Astrocyte (in vitro differentiated cells and primary cell): ENCODE results near the gene DUSP28. TPM values are rescaled to one million over a fixed set of nuclear protein-coding genes. Genes with fewer than 3 reads are reported as not detected.

ENCODE experiments used
- DNase-seq: peaks from one replicate; pipeline ENCODE4 v3.0.0-alpha.2; 2010; ENCODE audit warnings: low read depth
- FAIRE-seq: peaks from 2 replicates; lab custom pipeline; 2011; peaks lifted over from hg19 to GRCh38; lab: Jason Lieb, UNC
- H2AFZ ChIP-seq: 2 replicates; pipeline ENCODE4 v1.6.0; 2012; ENCODE audit warnings: low read depth, low read length, inconsistent platforms
- H3K27ac ChIP-seq: 2 replicates; pipeline ENCODE4 v1.5.1; 2011; ENCODE audit warnings: low read depth, low read length, inconsistent platforms
- H3K27me3 ChIP-seq: 2 replicates; pipeline ENCODE4 v1.6.0; 2011; ENCODE audit warnings: low read length, inconsistent platforms; ENCODE audit not compliant: insufficient read depth
- H3K36me3 ChIP-seq: 2 replicates; pipeline ENCODE4 v1.5.1; 2011; ENCODE audit warnings: low read length, inconsistent platforms; ENCODE audit not compliant: insufficient read depth
- H3K4me1 ChIP-seq: 2 replicates; pipeline ENCODE4 v1.5.1; 2011; ENCODE audit warnings: low read length, inconsistent platforms; ENCODE audit not compliant: insufficient read depth
- H3K4me2 ChIP-seq: 2 replicates; pipeline ENCODE4 v1.6.0; 2012; ENCODE audit warnings: low read length, inconsistent platforms
- H3K4me3 ChIP-seq: 2 replicates; pipeline ENCODE4 v1.5.1; 2011; ENCODE audit warnings: low read depth, mild to moderate bottlenecking, low read length, inconsistent platforms; ENCODE audit not compliant: insufficient read depth
- H3K79me2 ChIP-seq: 2 replicates; pipeline ENCODE4 v1.6.0; 2012; ENCODE audit warnings: mild to moderate bottlenecking, low read length, inconsistent platforms; ENCODE audit not compliant: insufficient read depth
- H3K9ac ChIP-seq: 2 replicates; pipeline ENCODE4 v1.6.0; 2012; ENCODE audit warnings: mild to moderate bottlenecking, low read length, inconsistent platforms
- H3K9me3 ChIP-seq: 2 replicates; pipeline ENCODE4 v1.5.1; 2012; ENCODE audit warnings: low read depth, mild to moderate bottlenecking, low read length, inconsistent platforms; ENCODE audit not compliant: insufficient read depth
- H4K20me1 ChIP-seq: 2 replicates; pipeline ENCODE4 v1.6.0; 2012; ENCODE audit warnings: low read length, inconsistent platforms; ENCODE audit not compliant: insufficient read depth
- H3K27ac Mint-ChIP-seq: one replicate; pipeline ENCODE4 v1.8.0; 2021; ENCODE audit warnings: mild to moderate bottlenecking, mixed read lengths; ENCODE audit not compliant: unreplicated experiment
- H3K27me3 Mint-ChIP-seq: one replicate; pipeline ENCODE4 v1.8.0; 2021; ENCODE audit warnings: low read depth, mixed read lengths; ENCODE audit not compliant: unreplicated experiment
- H3K36me3 Mint-ChIP-seq: one replicate; pipeline ENCODE4 v1.8.0; 2021; ENCODE audit warnings: low read depth, mixed read lengths; ENCODE audit not compliant: unreplicated experiment
- H3K4me1 Mint-ChIP-seq: one replicate; pipeline ENCODE4 v1.8.0; 2021; ENCODE audit warnings: low read depth, mixed read lengths; ENCODE audit not compliant: unreplicated experiment
- H3K4me3 Mint-ChIP-seq: one replicate; pipeline ENCODE4 v1.8.0; 2021; ENCODE audit warnings: mild to moderate bottlenecking, moderate library complexity, mixed read lengths; ENCODE audit not compliant: unreplicated experiment
- H3K9me3 Mint-ChIP-seq: one replicate; pipeline ENCODE4 v1.8.0; 2021; ENCODE audit warnings: mild to moderate bottlenecking, mixed read lengths; ENCODE audit not compliant: unreplicated experiment
- EZH2 ChIP-seq: IDR thresholded peaks from 2 replicates; pipeline ENCODE4 v1.6.1; 2012; ENCODE audit warnings: mild to moderate bottlenecking, low read length, inconsistent platforms; ENCODE audit not compliant: insufficient read depth
- total RNA-seq: library from RNA; stranded (reverse); gene quantifications from 2 replicates; pipeline ENCODE4 v1.2.1, GENCODE V29; 2021
- TF ChIP-seq, protein P1 (sequence below): IDR thresholded peaks from 2 replicates; pipeline ENCODE4 v1.5.1; 2011; ENCODE audit warnings: low read depth, mild to moderate bottlenecking, inconsistent platforms, low read length, moderate library complexity; ENCODE audit not compliant: insufficient read depth

The DUSP28 gene
- total RNA-seq, 1 donor from 2014 or later: 4.1 TPM

DNA sequence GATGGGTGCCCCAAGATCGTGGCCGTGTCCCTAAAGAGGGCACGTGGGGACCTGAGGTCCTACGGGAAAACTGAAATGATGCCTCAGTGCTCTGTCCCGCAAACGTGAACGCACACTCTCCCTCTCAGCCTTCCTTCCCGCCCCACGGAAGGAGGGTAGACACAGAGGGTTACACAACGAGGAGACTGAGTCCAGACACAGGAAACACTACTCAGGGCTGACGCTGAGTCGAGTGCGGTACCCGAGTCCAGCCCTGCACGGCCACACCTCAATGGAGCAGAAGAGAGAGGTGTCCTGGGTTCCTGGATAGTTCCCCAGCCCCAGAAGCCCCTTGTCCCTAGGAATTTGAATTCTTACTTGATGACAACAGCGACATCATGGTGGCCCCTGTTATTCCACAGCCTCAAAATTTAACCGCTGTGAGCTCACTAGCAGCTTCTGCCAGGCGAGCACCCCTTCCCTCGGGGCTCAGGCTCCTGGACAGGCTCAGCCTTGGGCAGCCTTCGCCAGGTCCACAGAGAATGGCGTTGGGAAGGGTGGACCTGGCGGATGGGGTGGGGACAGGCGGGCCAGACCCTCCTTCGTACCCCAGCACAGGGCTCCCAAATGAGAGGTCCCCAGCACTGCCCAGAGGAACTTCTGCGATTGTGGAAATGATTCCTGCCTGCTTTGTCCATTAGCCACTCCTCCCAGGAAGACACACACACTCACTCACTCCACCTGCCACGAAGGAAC lies 7.1 kb downstream of the DUSP28 start:
- FAIRE-seq (no peak), DNase-seq (no peak)
- Histone ChIP-seq H3K79me2 (peaks cover 7% of the 10 kb centered on the region), H3K36me3 (no peaks in the 10 kb centered on the region), H2AFZ (peak overlapping the region; percentile 80), H4K20me1 (peaks cover 25% of the 10 kb centered on the region), H3K4me1 (peaks cover 24% of the 10 kb centered on the region), H3K27ac (no peak overlapping the region), H3K9ac (peak overlapping the region; percentile 69), H3K4me2 (peak overlapping the region; percentile 97), H3K27me3 (no peaks in the 10 kb centered on the region), H3K4me3 (peak overlapping the region; percentile 67), H3K9me3 (no peaks in the 10 kb centered on the region)
- Mint-ChIP-seq H3K4me1 (peaks cover 13% of the 10 kb centered on the region), H3K36me3 (no peaks in the 10 kb centered on the region), H3K27me3 (no peaks in the 10 kb centered on the region), H3K9me3 (no peaks in the 10 kb centered on the region), H3K4me3 (peak overlapping the region; percentile 91), H3K27ac (peak overlapping the region; percentile 72)
- TF ChIP-seq, protein P1, sequence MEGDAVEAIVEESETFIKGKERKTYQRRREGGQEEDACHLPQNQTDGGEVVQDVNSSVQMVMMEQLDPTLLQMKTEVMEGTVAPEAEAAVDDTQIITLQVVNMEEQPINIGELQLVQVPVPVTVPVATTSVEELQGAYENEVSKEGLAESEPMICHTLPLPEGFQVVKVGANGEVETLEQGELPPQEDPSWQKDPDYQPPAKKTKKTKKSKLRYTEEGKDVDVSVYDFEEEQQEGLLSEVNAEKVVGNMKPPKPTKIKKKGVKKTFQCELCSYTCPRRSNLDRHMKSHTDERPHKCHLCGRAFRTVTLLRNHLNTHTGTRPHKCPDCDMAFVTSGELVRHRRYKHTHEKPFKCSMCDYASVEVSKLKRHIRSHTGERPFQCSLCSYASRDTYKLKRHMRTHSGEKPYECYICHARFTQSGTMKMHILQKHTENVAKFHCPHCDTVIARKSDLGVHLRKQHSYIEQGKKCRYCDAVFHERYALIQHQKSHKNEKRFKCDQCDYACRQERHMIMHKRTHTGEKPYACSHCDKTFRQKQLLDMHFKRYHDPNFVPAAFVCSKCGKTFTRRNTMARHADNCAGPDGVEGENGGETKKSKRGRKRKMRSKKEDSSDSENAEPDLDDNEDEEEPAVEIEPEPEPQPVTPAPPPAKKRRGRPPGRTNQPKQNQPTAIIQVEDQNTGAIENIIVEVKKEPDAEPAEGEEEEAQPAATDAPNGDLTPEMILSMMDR: no peak
- TF ChIP-seq EZH2: no peak

DNA sequence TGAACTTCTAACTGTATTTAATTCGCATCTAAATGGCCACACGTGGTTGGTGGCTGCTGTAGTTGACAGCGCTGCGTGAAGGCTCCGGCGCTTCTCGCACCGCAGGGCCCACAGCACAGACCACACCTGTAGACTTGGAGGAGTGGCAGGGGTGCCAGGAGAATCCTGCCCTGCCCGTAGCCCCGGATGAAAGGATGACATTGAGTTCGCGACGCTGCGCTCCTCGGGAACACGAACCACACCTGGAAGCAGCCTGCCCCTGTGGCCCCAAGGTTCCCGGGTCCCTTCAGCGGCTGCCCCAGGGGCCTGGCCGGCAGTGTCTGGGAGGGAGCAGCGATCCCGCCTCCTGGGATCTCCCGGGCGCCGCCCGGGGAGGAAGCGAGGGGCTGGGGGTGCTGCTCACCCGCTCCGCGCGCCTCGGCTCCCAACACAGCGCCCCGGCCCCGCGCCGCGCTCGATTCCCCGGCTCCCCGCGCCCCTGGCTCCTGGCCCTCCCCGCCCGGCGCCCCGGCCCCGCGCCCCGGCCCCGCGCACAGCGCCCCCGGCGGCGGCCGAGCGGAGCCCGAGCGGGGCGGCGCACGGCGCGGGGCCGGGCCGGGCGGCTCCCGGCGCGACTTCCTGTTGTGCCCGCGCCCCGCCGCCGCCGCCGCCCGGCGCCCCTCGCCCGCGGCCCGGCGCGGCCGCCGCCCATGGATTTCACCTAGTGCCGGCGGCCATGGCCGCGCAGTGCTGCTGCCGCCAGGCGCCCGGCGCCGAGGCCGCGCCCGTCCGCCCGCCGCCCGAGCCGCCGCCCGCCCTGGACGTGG lies 7.9 kb downstream of the DUSP28 start, which contains the start of gene RNPEPL1:
RNPEPL1 (plus strand) TSS at position 613 of the 806 bp plus-strand sequence; CDS start at position 716, 103 bp downstream.
- Mint-ChIP-seq H3K27me3 (no peaks in the 10 kb centered on the region), H3K4me3 (peak within 1 kb of the TSS; percentile 91), H3K27ac (peak within 1 kb of the TSS; percentile 72), H3K4me1 (peaks cover 13% of the 10 kb centered on the region), H3K9me3 (no peaks in the 10 kb centered on the region), H3K36me3 (no peaks in the 10 kb centered on the region)
- H3K9ac ChIP-seq: peak within 1 kb of the TSS; percentile 69
- H3K36me3 ChIP-seq: no peaks in the 10 kb centered on the region
- FAIRE-seq: no peak
- TF ChIP-seq EZH2: no peak
- TF ChIP-seq, protein P1: no peak
- no peak within 1 kb of the TSS for H3K27ac ChIP-seq
- peaks cover 25% of the 10 kb centered on the region for H4K20me1 ChIP-seq
- peaks cover 24% of the 10 kb centered on the region for H3K4me1 ChIP-seq
- no peak for DNase-seq
- H3K27me3 ChIP-seq: no peaks in the 10 kb centered on the region
- peaks cover 7% of the 10 kb centered on the region for H3K79me2 ChIP-seq
- no peaks in the 10 kb centered on the region for H3K9me3 ChIP-seq
- H3K4me3 ChIP-seq: peak within 1 kb of the TSS; percentile 67
- peak within 1 kb of the TSS; percentile 97 for H3K4me2 ChIP-seq
- H2AFZ ChIP-seq: peak within 1 kb of the TSS; percentile 80
